Measurements from ENCODE around the gene SLC9A3. TPM values are rescaled to one million over a fixed set of nuclear protein-coding genes. Genes with fewer than 3 reads are reported as not detected.

The SLC9A3 gene
- total and polyA plus RNA-seq, 2 of the 13 experiments (the other 11 are each of a cell fraction or from before 2014, with no cell fraction given) = 1.5 to 1.8 TPM

DNA sequence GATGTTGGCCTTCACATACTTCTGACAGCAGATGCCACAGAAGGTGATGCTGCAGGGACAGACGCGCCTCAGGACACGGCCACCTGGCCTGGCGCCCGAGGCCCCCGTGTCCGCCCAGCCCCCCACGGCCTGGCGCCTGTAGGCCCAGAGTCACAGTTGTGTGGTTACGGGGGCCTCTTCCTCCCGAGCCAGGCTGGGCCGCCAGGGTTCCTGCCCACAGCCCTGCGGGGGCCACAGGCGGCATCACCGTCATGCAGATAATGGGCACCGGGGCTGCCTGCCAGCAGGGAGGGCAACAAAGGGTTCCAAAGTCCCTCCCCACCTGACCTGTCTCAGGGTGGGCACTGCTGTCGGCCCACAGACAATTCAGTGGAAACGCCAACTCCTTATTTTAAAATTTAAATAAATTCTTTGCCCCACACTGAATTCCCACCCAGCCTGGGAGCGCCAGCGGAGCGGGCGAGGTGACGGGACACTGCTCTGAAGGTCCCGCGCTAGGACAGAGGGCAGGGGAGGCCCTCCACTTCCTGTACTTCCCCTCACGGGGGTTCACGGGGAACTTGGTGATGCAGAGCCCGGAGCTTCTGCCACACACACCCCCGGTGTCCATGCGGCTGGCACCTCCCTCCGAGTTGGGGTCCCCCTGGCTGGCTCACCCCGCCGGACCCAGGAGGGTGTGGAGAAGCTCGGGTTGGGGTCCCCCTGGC lies 40.7 kb downstream of the SLC9A3 start:
- Histone ChIP-seq H3K36me3 (replicated peaks in 1 of 2; ENCODE audit: control insufficient read depth in 1 of 2, insufficient read depth in 2 of 2, low read length in 2 of 2) (no peaks in the 10 kb centered on the region), H3K79me2 (ENCODE audit: insufficient read depth, low read length) (no peaks in the 10 kb centered on the region), H3K4me3 (replicated peaks in 1 of 3; ENCODE audit: insufficient read depth in 1 of 3, low read depth in 2 of 3, low read length in 3 of 3) (no peak overlapping the region), H3K4me2 (ENCODE audit: low read depth, low read length) (no peak overlapping the region), H3K27me3 (ENCODE audit: control insufficient read depth in 1 of 2, insufficient read depth in 2 of 2, low read length in 2 of 2) (peaks cover 14 to 78% of the 10 kb centered on the region in 2 experiments; a peak in 4 of 5 replicates), H2AFZ (ENCODE audit: low read length) (no peak overlapping the region), H3K9ac (ENCODE audit: insufficient read depth, low read depth, low read length) (no peak overlapping the region), H3K9me3 (ENCODE audit: low read length) (no peaks in the 10 kb centered on the region), H3K27ac (ENCODE audit: extremely low read length, insufficient read depth, low read length) (no peak overlapping the region), H3K4me1 (ENCODE audit: insufficient read depth, low read length) (no peaks in the 10 kb centered on the region), H4K20me1 (ENCODE audit: insufficient read depth, low read length) (no peaks in the 10 kb centered on the region)
- 52% methylated on average over 12 of the region's 34 CpGs for whole genome bisulfite sequencing (ENCODE audit: low lambda C conversion rate)
- FAIRE-seq (no peak), DNase-seq (ENCODE audit: low spot score) (no peak), ATAC-seq (no peak)
- CTCF ChIA-PET (ENCODE audit: low intra/inter-chr PET ratio, low total read pairs) = no interaction called here
- in situ Hi-C loops (cut with HindIII; ENCODE audit: extremely low pct_ligation_motif_present, low pct_unique_long_range_greater_than_20kb) = no loop called here
- POLR2A ChIA-PET = no interaction called here
- intact Hi-C loops (cut with micrococcal nuclease; ENCODE audit: unreplicated experiment) = no loop called here
- BruUV-seq (replicated peaks) = no TSS peak
- TF ChIP-seq ZNF558 (CRISPR knock-in tag; IDR thresholded peaks at IDR 0.05; ENCODE audit: borderline replicate concordance) (no peak), KLF16 (CRISPR knock-in tag; IDR thresholded peaks at IDR 0.05) (no peak)
- TF ChIP-seq, protein P1, sequence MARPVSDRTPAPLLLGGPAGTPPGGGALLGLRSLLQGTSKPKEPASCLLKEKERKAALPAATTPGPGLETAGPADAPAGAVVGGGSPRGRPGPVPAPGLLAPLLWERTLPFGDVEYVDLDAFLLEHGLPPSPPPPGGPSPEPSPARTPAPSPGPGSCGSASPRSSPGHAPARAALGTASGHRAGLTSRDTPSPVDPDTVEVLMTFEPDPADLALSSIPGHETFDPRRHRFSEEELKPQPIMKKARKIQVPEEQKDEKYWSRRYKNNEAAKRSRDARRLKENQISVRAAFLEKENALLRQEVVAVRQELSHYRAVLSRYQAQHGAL (CRISPR knock-in tag; IDR thresholded peaks at IDR 0.05; ENCODE audit: not compliant biosample characterization) = no peak

DNA sequence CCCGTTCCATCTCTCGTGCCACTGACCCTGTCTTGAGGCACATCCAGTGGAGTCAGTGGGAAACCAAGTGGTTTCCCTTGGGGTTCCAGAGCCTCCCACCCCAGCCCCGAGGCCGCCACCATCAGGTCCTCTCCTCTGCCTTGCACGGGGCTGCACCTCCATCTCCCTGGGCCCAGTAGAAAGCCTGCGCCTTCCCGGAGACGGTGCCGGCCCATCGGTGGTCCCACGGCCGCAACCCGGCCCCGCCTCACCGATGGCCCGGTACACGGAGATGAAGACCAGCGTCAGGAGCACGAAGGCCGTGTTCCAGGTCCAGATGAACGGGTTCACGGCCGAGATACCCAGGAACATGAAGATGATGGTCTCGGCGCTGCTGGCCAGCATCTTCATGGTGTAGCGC lies 41.2 kb downstream of the SLC9A3 start:
- no peak for FAIRE-seq

More for the DNA sequence above, 41.2 kb downstream of the SLC9A3 start:
- Histone ChIP-seq H3K27me3 (ENCODE audit: control insufficient read depth in 1 of 2, insufficient read depth in 2 of 2, low read length in 2 of 2) (peaks cover 16 to 78% of the 10 kb centered on the region in 2 experiments; a peak in 4 of 5 replicates), H3K79me2 (ENCODE audit: insufficient read depth, low read length) (no peaks in the 10 kb centered on the region), H3K27ac (ENCODE audit: extremely low read length, insufficient read depth, low read length) (no peak overlapping the region), H4K20me1 (ENCODE audit: insufficient read depth, low read length) (no peaks in the 10 kb centered on the region), H3K36me3 (replicated peaks in 1 of 2; ENCODE audit: control insufficient read depth in 1 of 2, insufficient read depth in 2 of 2, low read length in 2 of 2) (no peaks in the 10 kb centered on the region), H3K4me2 (ENCODE audit: low read depth, low read length) (no peak overlapping the region), H3K9ac (ENCODE audit: insufficient read depth, low read depth, low read length) (no peak overlapping the region), H3K4me1 (ENCODE audit: insufficient read depth, low read length) (no peaks in the 10 kb centered on the region), H3K4me3 (replicated peaks in 1 of 3; ENCODE audit: insufficient read depth in 1 of 3, low read depth in 2 of 3, low read length in 3 of 3) (no peak overlapping the region), H3K9me3 (ENCODE audit: low read length) (no peaks in the 10 kb centered on the region), H2AFZ (ENCODE audit: low read length) (no peak overlapping the region)
- in situ Hi-C loops (cut with HindIII; ENCODE audit: extremely low pct_ligation_motif_present, low pct_unique_long_range_greater_than_20kb) (no loop called here), intact Hi-C loops (cut with micrococcal nuclease; ENCODE audit: unreplicated experiment) (no loop called here)
- POLR2A ChIA-PET = no interaction called here
- no peak for ATAC-seq
- CTCF ChIA-PET (ENCODE audit: low intra/inter-chr PET ratio, low total read pairs) = no interaction called here
- no TSS peak for BruUV-seq (replicated peaks)
- no peak for TF ChIP-seq SNAI1 (CRISPR knock-in tag; IDR thresholded peaks at IDR 0.05; ENCODE audit: borderline replicate concordance)
- TF ChIP-seq, protein P2, sequence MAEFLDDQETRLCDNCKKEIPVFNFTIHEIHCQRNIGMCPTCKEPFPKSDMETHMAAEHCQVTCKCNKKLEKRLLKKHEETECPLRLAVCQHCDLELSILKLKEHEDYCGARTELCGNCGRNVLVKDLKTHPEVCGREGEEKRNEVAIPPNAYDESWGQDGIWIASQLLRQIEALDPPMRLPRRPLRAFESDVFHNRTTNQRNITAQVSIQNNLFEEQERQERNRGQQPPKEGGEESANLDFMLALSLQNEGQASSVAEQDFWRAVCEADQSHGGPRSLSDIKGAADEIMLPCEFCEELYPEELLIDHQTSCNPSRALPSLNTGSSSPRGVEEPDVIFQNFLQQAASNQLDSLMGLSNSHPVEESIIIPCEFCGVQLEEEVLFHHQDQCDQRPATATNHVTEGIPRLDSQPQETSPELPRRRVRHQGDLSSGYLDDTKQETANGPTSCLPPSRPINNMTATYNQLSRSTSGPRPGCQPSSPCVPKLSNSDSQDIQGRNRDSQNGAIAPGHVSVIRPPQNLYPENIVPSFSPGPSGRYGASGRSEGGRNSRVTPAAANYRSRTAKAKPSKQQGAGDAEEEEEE (CRISPR knock-in tag; IDR thresholded peaks at IDR 0.05; ENCODE audit: borderline replicate concordance) = no peak
- no peak for TF ChIP-seq ZNF264 (CRISPR knock-in tag; IDR thresholded peaks at IDR 0.05)
- TF ChIP-seq, protein P3, sequence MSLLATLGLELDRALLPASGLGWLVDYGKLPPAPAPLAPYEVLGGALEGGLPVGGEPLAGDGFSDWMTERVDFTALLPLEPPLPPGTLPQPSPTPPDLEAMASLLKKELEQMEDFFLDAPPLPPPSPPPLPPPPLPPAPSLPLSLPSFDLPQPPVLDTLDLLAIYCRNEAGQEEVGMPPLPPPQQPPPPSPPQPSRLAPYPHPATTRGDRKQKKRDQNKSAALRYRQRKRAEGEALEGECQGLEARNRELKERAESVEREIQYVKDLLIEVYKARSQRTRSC (CRISPR knock-in tag; IDR thresholded peaks at IDR 0.05; ENCODE audit: low read depth) = no peak
- no peak for TF ChIP-seq FIP1L1 (IDR thresholded peaks at IDR 0.05; ENCODE audit: borderline replicate concordance, insufficient read depth, low read depth, low read length)
- no peak for TF ChIP-seq ZNF20 (CRISPR knock-in tag; IDR thresholded peaks at IDR 0.05)
- no peak for TF ChIP-seq CEBPG (CRISPR knock-in tag; IDR thresholded peaks at IDR 0.05)
- TF ChIP-seq ZNF432 (CRISPR knock-in tag; IDR thresholded peaks at IDR 0.05; ENCODE audit: borderline replicate concordance) = no peak
- no peak for TF ChIP-seq ZNF619 (CRISPR knock-in tag; IDR thresholded peaks at IDR 0.05)
- no peak for TF ChIP-seq SKI (IDR thresholded peaks at IDR 0.05; ENCODE audit: partially characterized antibody)
- no peak for TF ChIP-seq ZNF101 (CRISPR knock-in tag; IDR thresholded peaks at IDR 0.05; ENCODE audit: borderline replicate concordance, low read depth)
- TF ChIP-seq NONO (IDR thresholded peaks at IDR 0.05) = no peak
- no peak for TF ChIP-seq NONO (CRISPR knock-in tag; conservative IDR thresholded peaks at IDR 0.05)
- WGBS (ENCODE audit: low lambda C conversion rate) = 27% methylated on average over 6 of the region's 26 CpGs
- DNase-seq (ENCODE audit: low spot score) = no peak

Measured in HepG2 (cell line).